Activated naive CD4-positive, alpha-beta T cell treated with anti-CD3 and anti-CD28 coated beads, Interleukin-2, amount 50 U/mL, for 16 hours (primary cell): ENCODE measurements around the gene MRPS25.
A peak's percentile ranks its signal among the peaks of the same experiment; 100 is the strongest.

Experiments
- DNase-seq: peaks from one replicate; pipeline ENCODE4 v3.0.0-alpha.2; 2020

Gene MRPS25

GRCh38 chr3:15064835-15065549, at the start of gene MRPS25:
TSS of gene MRPS25 (minus strand) at chr3:15065315. CDS start at chr3:15065194, 121 bp downstream.
- DNase-seq: peak; percentile 91

DNA sequence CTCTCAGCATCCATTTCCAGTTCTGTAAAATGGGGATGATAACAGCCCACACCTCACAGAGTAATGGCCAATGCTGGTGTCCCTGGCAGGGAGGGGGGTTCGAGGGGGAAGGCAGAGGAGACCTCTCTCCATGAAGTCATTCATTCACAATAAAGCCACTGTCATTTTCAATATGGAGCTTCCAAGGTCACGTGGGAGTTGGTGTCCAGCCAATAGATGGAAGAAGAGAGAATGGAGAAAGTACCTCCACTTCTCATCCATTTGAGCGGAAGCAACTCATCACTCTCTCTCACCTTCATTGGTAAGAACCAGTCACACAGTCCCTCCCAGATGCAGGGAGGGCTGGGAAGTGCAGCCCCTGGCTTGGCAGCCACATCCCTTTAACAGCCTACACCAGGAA, 48.8 kb upstream of the MRPS25 start:
- no peak for DNase-seq

- DNase-seq: no peak
Observed at GRCh38 chr3:15113471-15113870, 48.4 kb upstream of the MRPS25 start.

- no peak for DNase-seq
Observed at GRCh38 chr3:15112011-15112410, 46.9 kb upstream of the MRPS25 start.

- no peak for DNase-seq
Observed at GRCh38 chr3:15110206-15110605, 45.1 kb upstream of the MRPS25 start.

GRCh38 chr3:15108869-15109268, 43.8 kb upstream of the MRPS25 start:
- DNase-seq: no peak

DNA sequence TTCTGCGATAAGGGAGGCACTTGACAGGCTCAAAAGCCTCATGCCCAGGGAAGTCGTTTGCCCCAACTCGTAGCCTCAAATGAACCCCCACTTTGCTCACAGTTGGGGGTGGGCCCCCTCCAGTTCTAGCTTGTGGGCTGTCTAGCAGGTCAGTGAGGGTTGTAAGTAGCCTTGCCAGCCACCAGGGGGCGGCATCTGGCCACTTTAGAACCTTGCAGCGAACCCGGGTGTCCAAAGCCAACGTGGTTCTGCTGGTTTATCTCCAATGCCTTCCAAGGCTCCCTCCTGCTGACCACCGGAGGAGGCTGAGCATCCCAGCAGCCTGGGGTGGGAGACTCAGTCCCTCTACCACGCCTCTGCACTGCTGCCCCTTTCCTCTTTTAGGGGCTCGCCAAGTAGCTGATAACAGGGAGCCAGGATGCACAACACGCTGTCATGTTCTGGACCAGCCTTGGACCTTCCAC, 43.0 kb upstream of the MRPS25 start:
- peak; percentile 75 for DNase-seq

- DNase-seq: no peak
Observed at GRCh38 chr3:15107075-15107947, 42.2 kb upstream of the MRPS25 start.

DNA sequence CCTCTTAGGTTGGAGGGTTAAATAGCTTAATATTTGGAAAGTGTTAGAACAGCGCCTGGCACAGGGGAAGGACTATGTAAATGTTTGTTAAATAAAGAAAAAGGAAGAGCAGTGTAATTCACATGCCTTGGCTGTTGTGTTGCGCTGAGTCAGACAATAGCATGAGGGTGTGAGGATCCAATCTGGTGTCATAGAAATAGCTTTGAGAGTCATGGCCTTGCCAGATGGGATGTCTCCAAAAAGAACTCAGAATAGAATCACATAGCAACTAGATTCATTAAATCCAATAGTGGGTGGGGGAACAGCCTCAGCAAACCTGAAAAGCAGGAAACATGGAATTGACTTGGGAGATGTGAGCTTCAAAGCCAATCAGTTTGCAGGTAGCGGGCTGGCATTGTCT, 37.7 kb upstream of the MRPS25 start:
- no peak for DNase-seq

GRCh38 chr3:15102256-15102655, 37.1 kb upstream of the MRPS25 start:
- no peak for DNase-seq

DNA sequence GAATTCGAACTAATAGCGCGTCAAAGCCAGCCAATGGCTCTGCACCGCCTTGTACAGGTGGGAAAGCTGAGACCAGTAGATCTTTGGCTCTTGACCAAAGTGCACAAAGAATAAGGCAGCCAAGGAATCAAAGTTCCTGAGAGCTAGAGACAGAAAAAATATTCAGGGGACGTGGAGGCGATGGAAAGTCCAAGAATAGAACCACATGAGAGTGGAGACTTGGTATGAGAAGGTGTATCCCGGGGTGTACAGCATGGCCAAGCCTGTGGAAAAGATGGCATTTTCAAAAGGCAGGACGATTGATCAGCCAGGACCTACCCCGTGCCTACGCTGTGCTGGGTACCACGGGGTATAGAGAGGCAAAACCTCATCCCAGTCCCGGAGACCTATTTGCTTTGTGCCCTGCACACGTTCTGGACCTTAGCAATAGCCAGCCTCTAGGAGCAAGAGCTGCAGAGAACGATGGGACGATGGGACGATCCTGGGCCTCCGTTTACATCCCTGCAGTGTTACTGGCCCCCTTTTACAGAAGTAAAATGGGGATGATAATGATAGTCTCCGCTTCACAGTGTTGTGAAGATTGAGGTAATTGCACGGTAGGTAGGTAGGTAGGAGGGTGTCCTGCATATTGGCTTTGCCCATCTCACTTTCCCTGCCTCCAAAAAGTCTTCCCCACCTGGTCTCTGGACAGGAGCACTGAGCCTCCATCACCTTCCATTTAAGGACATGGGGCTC, 34.4 kb upstream of the MRPS25 start:
- DNase-seq: no peak

GRCh38 chr3:15098503-15099363, 33.6 kb upstream of the MRPS25 start, which contains the start of gene RBSN:
TSS of gene RBSN (minus strand) at chr3:15099148. CDS start at chr3:15096120, 3,028 bp downstream.
- peak; percentile 96 for DNase-seq

GRCh38 chr3:15097891-15098290, 32.8 kb upstream of the MRPS25 start:
- DNase-seq: no peak

DNA sequence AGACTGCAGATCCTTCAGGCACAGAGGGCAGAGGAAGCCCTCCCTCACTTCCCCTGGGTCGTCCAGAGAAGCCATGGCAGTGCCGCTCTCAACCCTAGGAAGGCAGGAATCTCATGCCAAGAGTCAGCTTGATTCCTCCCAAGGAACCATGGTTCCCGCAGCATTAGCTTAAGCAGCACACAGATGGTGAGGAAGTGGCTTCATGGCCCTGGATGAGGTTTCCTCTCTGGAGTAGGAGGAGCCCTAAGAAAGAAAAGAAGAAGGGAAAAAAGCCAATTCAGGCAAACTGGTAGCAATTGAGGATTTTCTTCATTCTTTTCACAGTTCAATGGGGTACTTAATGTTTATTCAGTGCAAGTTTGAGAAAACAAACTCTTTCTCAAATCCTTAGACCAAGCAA, 30.9 kb upstream of the MRPS25 start:
- DNase-seq: no peak

- DNase-seq: no peak
Observed at GRCh38 chr3:15094187-15094875, 29.2 kb upstream of the MRPS25 start.

- no peak for DNase-seq
Observed at GRCh38 chr3:15092686-15093085, 27.6 kb upstream of the MRPS25 start.

DNA sequence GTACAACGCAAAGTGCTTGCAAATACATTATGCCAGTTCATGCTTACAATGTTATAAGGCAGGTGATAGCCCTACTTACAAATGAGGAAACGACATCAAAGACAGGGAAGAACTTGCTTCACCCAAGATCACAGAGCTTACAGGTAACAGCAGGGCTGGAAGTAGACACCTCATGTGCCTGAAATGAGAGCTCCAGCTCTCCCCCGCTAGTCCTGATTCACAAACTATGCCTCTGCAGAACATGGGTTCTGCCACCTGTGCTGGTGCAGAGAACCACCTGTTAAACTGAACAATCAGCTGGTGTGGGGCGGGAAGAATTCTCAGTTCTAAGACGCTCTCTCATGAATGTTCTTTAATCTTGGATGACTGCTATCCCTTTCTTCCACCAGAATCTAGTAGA, 26.5 kb upstream of the MRPS25 start:
- DNase-seq: no peak

- DNase-seq: no peak
Observed at GRCh38 chr3:15089201-15089600, 24.1 kb upstream of the MRPS25 start.

DNA sequence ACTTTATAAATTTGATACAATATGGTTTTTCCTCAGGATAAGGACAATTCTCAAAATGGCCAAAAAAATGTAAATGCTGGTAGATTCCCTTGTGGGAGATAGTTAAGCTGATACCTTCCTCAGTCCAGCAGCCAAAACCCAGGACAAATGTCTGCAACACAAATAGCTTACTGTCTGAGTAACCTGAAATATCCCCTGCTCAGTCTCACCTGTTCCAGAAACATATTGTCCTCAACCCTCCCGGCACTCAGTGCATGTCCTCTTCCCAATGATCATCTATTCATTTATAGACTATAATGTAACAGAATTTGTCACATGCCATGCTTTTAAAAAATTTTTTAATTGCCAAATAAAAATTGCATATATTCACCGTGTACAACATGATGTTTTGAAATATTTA, 21.6 kb upstream of the MRPS25 start:
- no peak for DNase-seq

DNA sequence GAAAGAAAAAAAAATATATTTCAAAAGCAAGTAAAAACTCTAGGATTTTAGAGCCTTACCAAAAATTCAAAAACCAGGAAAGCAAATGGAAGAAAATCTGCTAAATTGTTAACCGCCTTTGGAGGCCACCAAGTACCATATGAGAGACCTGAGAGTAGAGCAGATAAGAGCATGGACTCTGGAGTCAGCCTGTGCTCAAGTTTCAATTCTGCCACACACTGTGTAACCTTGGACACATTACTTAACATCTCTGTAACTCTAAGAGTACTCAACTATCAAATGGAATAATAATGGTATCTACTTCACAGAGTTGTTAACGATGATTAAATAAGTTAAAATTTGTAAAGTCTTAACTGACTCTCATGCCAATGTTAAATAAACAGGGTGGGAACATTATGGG, 21.1 kb upstream of the MRPS25 start:
- no peak for DNase-seq

DNA sequence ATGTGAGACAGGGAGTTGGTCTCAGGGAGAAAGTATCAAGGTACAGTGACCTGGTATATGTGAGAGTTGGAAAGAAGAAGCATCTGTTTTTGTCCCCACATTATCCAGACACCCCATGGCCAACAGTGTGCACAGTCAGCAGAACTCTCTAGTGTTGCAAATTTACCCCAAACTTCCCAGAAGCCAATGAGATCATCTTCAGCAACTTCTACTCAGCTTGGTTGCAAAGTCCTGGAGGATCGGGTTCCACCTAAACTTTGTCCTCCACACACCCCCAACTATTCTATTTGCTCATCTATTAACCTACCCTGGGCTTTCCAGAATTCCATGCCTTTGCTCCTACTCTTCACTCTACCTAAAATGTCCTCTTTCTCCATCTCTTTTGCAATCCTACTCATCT, 18.1 kb upstream of the MRPS25 start:
- no peak for DNase-seq
